ENCODE measurements around the gene PKIG.
"Not testable (repeated sequence)": the region's sequence is repeated elsewhere in the genome, so short reads cannot be mapped to it uniquely, and the experiment has no call there.

Gene PKIG

GRCh38 chr20:44642203-44643153 is 60.1 kb downstream of the PKIG start:
- no peak for DNase-seq (ENCODE audit: low read depth in 2 of 2)

DNA sequence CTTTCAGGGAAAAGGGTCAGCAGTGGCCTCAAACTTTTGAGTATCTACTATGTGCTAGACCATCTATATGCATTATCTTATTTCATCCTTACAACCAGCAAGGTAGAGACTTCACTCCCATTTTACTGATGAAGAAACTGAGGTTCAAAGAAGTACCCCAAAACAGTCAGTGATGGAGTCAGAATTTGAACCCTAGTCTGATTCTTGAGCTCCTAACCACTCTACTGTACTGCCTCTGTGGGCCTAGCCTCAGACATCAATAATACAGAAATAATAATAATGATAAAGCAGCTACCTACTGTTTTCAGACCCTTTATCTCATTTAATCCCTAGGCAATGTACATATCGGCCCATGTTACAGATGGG is 60.8 kb downstream of the PKIG start:
- no peak for DNase-seq (ENCODE audit: low read depth in 2 of 2)

- no peak for DNase-seq (ENCODE audit: low read depth in 2 of 2)
These were observed 61.3 kb downstream of the PKIG start for GRCh38 chr20:44643596-44644229.

DNA sequence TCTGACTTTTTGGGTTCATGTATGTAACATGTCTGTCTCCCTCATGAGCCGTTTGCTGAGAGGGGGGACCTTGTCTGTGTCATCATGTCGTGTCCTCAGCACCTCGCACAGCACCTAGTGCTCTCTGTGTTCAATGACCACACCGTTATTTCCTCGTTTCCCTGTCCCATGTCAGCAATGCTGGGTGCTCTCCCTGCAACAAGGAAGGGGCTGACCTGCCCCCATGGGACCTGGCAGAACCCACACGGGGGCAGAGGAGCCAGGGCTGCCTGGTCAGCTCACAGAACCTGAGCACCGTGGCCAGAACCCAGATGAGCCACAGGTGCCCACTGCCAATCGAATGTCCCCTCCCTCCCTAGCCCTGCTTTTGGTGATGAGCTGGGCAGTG is 61.8 kb downstream of the PKIG start:
- no peak for DNase-seq (ENCODE audit: low read depth in 2 of 2)

GRCh38 chr20:44644667-44645131 is 62.3 kb downstream of the PKIG start:
- DNase-seq (ENCODE audit: low read depth in 2 of 2), result no peak

DNA sequence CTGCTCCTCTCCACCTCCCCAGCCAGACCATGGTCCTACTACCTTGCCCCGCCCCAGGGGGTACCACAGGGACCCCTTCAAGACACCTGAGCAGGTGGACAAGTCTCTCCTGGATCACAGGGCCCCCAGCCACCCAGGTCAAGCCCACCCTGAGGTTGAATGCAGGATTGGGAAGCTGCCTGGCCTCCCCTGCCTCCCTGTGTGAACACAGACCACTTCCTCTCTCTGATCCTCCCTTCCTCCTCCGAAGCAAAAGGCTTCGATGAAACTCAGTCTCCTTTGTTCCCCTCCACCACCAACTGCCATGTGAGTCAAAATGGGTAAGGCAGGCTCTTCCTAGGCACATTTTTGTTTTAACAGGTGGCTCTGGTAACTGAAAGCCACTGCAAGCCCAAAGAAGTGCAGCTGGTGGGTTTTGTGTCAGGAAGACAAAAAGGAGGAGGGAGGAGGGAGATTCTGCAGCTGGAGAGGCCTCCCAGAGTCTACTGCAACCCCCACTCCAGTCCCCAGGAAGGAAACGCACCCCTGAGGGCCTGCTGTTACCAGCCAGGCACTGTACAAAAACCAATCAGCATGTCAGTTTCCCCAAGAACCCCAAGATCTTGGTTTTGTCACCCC is 63.8 kb downstream of the PKIG start:
- DNase-seq (ENCODE audit: low read depth in 2 of 2), result no peak

- no peak for DNase-seq (ENCODE audit: low read depth in 2 of 2)
These were observed 64.4 kb downstream of the PKIG start for GRCh38 chr20:44646641-44647274.

DNA sequence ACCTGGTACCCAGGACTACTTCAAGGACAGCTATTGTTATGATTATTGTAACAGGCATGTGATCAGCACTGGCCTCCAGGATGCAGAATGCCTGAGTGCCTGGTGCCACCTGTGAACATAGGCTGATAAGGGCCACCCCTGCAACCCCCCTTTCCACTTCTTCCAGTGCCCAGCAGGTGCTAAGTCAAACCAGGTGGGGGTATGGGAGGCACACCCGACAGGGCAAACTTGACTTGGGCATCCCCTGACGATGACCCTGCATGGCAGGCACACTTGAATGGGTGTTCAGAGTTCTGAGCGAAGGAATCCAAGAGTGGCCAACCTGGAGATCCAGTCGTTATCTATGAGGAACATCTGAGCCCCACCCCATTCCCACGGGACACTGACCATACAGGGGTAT is 65.7 kb downstream of the PKIG start:
- no peak for DNase-seq (ENCODE audit: low read depth in 2 of 2)

- DNase-seq (ENCODE audit: low read depth in 2 of 2), result no peak
These were observed 66.2 kb downstream of the PKIG start for GRCh38 chr20:44648579-44648978.

DNA sequence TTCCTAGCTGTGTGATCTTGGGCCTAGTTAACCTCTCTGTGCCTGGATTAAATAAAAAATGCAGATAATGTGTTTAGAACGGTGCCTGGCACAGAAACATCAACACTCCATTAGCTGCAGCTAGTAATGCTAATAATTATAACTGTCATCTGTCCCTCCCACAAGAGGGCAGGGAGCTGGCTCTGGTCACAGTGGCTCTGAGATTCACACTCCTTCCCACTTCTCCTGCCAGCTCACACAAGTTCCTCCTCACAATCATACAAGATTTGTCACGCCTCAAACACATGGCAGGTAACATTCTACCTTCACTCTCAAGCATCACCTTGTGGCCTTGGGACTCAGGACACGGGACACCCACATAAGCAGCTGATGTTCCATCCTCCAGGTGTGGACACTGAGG is 66.7 kb downstream of the PKIG start:
- no peak for DNase-seq (ENCODE audit: low read depth in 2 of 2)

DNA sequence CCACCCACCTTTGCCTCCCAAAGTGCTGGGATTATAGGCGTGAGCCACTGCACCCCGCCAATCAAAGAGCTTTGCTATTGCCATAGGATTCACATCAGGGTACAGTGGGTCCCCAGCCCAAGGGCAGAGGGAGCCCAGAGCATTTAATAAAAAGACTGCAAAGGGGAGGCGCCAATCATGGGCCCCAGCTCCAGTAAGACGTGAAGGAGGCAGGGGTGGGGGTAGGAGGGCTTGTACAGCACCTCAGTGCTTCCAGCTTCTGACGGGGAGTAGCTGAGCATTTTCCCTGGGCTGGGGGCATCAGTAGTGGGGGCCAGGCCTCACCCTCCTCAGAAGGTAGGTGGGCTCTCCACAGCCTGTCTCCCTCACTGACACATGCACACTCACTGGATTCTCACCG is 67.6 kb downstream of the PKIG start:
- DNase-seq (ENCODE audit: low read depth in 2 of 2), result no peak

- DNase-seq (ENCODE audit: low read depth in 2 of 2), result no peak
These were observed 68.5 kb downstream of the PKIG start for GRCh38 chr20:44650771-44651433.

GRCh38 chr20:44651434-44651683 is 69.0 kb downstream of the PKIG start:
- DNase-seq (ENCODE audit: low read depth in 2 of 2), result no peak

DNA sequence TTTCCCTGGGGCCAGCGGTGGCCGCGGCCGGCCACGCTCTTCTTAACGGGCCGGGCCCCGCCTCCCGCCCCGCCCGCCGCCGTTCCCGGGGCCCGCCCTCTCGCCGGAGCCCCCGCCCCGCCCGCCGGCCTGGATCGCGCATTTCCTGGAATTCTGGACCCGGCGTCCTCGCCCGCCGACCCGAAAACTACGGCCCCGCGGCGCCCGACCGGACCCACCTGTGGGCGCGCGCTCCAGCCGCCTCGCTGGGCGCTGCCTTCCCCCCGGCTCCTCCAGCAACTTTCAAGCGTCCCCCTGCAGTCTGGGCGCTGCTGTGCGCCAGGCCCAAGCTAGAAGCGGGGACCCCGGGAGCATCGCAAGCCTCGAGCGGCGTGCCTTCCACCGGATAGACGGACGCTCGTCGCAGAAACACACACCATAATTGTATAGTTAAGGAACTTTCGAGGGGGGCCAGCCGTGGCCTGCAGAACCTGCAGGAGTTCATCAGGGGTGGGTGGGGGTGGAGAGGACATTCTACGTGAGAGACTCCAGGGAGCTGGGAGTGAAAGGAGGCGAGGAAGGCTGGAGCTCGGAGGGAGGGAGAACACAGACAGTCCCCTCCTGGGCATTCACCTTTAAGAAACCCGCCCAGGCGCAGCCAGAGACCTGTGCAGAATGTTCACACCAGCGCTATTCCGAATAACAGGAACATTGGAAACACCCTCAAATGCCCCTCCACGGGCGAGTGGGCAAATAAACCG is 69.5 kb downstream of the PKIG start, which contains the start of gene ADA:
ADA (minus strand) TSS at position 16 of the 740 bp plus-strand sequence. CDS start 92 bp downstream, outside the sequence.
- no peak for DNase-seq (ENCODE audit: low read depth in 2 of 2)

GRCh38 chr20:44653546-44653945 is 71.2 kb downstream of the PKIG start:
- DNase-seq (ENCODE audit: low read depth in 2 of 2), result no peak

- DNase-seq (ENCODE audit: low read depth in 2 of 2), result not testable (repeated sequence)
These were observed 71.8 kb downstream of the PKIG start for GRCh38 chr20:44654210-44654609.

DNA sequence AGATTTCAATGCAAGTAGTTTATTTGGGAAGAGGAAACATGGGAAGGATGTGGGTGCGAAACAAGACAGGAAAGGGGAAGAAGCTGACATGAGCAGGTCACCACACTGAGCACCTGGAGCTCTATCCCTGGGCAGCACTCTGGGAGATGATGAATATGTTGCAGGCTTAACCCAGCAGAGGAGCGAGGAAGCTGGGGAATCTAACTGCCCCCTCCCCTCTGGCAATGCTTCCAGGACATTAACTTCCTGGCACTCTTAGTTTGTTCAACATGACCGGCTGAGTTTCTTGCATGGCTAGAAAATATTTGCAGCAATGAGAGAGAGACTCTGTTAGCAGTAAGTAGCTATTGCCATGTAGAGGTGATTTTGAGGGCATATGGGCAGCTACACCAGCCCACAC is 74.1 kb downstream of the PKIG start:
- DNase-seq (ENCODE audit: low read depth in 2 of 2), result no peak

DNA sequence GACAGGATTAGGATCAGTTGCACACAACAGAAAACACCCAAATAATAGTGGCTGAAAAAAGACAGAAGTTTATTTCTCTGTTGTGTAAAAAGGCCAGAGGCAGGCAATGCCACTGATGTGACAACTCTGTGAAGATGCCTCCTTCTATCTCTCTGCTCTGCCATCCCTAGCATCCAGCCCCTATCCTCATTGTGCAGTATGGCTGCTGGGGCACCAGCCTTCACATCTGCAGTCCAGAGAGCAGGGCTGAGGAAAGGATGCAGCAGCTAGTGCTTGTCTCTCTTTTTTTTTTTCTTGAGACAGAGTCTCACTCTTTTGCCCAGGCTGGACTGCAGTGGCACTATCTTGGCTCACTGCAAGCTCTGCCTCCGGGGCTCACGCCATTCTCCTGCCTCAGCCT is 75.5 kb downstream of the PKIG start:
- DNase-seq (ENCODE audit: low read depth in 2 of 2), result no peak

GRCh38 chr20:44658810-44659209 is 76.4 kb downstream of the PKIG start:
- DNase-seq (ENCODE audit: low read depth in 2 of 2), result no peak

GRCh38 chr20:44659931-44660330 is 77.6 kb downstream of the PKIG start:
- DNase-seq (ENCODE audit: low read depth in 2 of 2), result no peak

DNA sequence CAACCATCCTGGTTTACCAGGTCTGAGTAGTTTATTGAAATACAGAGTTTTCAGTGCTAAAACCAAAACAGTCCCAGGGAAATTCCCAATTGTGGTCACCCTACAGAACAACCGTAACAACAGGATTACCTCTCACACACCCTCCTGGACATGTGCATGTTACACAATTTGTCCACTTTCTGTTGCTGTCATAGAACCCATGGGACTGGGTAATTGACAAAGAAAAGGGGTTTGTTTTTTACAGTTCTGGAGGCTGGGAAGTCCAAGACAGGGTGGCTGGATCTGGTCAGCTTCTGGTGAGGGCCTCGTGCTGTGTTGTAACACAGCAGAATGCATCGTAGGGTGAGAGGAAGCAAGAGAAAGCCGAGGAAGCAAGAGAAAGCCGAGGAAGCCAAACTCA is 78.2 kb downstream of the PKIG start:
- DNase-seq (ENCODE audit: low read depth in 2 of 2), result no peak
